SU-DHL-6 (cell line): Measurements from ENCODE around the gene NHSL2.

Experiments used
- H2AFZ ChIP-seq: fragments of 200-600 bp; sonication (generic); 2 replicates; pipeline ENCODE4 v1.6.1; 2014; ENCODE audit warnings: low read depth, mild to moderate bottlenecking, moderate library complexity, mixed read lengths, antibody characterized with exemption, low read length; ENCODE audit not compliant: severe bottlenecking
- H3F3A ChIP-seq: fragments of 200-600 bp; shearing (Covaris generic); 2 replicates; pipeline ENCODE4 v1.6.0; 2016; ENCODE audit warnings: antibody characterized with exemption, mild to moderate bottlenecking; ENCODE audit not compliant: insufficient read depth
- H3K27ac ChIP-seq: fragments of 200-600 bp; sonication (generic); 2 replicates; pipeline ENCODE4 v1.5.1; 2016; ENCODE audit warnings: low read depth, mild to moderate bottlenecking, low read length, moderate library complexity, mixed read lengths
- H3K27me3 ChIP-seq: fragments of 200-600 bp; sonication (generic), shearing (Covaris generic); 2 replicates; pipeline ENCODE4 v1.6.0; 2014; ENCODE audit warnings: mild to moderate bottlenecking, low read length
- H3K36me3 ChIP-seq: fragments of 200-600 bp; sonication (generic); 2 replicates; pipeline ENCODE4 v1.6.1; 2014; ENCODE audit warnings: mild to moderate bottlenecking, low read length, mixed read lengths
- H3K4me2 ChIP-seq: fragments of 300-600, 200-600 bp; shearing (Covaris generic), sonication (generic); 2 replicates; pipeline ENCODE4 v1.6.0; 2014; ENCODE audit warnings: low read length, low read depth, mild to moderate bottlenecking; ENCODE audit not compliant: poor library complexity, severe bottlenecking
- H3K4me3 ChIP-seq: fragments of 200-600 bp; sonication (generic); 2 replicates; pipeline ENCODE4 v1.5.1; 2014; ENCODE audit warnings: antibody characterized with exemption, low read length, mild to moderate bottlenecking, mixed read lengths; ENCODE audit not compliant: insufficient read depth, poor library complexity, severe bottlenecking
- H3K79me2 ChIP-seq: fragments of 200-600 bp; sonication (generic); 2 replicates; pipeline ENCODE4 v1.6.1; 2014; ENCODE audit warnings: mild to moderate bottlenecking, low read length, moderate library complexity; ENCODE audit not compliant: insufficient read depth
- H3K9ac ChIP-seq: fragments of 200-600 bp; sonication (generic); 2 replicates; pipeline ENCODE4 v1.7.0; 2014; ENCODE audit warnings: mild to moderate bottlenecking, low read length
- H3K9me2 ChIP-seq: fragments of 200-600 bp; sonication (generic); replicated peaks from 2 replicates; pipeline ENCODE4 v1.6.1; 2014; ENCODE audit warnings: low read length; ENCODE audit not compliant: insufficient read depth
- H3K9me3 ChIP-seq: fragments of 200-600 bp; sonication (generic); 2 replicates; pipeline ENCODE4 v1.6.1; 2014; ENCODE audit warnings: low read length, mixed read lengths; ENCODE audit not compliant: insufficient read depth
- H4K20me1 ChIP-seq: fragments of 200-600 bp; sonication (generic); 2 replicates; pipeline ENCODE4 v1.6.1; 2014; ENCODE audit warnings: low read depth, mild to moderate bottlenecking, antibody characterized with exemption, low read length, moderate library complexity, mixed read lengths
- EZH2phosphoT487 ChIP-seq: fragments of 200-600 bp; sonication (generic), shearing (Covaris generic); conservative IDR thresholded peaks from 2 replicates; pipeline ENCODE4 v1.6.1; 2018; ENCODE audit warnings: mild to moderate bottlenecking, antibody characterized with exemption, low read length, moderate library complexity, mixed read lengths
- TF ChIP-seq, protein P1 (sequence below): fragments of 200-600 bp; sonication (generic); IDR thresholded peaks from one replicate; pipeline ENCODE4 v1.5.1; 2017; ENCODE audit warnings: antibody characterized with exemption, mild to moderate bottlenecking, low read length, moderate library complexity; ENCODE audit not compliant: insufficient read depth, poor library complexity, severe bottlenecking

Gene NHSL2

DNA sequence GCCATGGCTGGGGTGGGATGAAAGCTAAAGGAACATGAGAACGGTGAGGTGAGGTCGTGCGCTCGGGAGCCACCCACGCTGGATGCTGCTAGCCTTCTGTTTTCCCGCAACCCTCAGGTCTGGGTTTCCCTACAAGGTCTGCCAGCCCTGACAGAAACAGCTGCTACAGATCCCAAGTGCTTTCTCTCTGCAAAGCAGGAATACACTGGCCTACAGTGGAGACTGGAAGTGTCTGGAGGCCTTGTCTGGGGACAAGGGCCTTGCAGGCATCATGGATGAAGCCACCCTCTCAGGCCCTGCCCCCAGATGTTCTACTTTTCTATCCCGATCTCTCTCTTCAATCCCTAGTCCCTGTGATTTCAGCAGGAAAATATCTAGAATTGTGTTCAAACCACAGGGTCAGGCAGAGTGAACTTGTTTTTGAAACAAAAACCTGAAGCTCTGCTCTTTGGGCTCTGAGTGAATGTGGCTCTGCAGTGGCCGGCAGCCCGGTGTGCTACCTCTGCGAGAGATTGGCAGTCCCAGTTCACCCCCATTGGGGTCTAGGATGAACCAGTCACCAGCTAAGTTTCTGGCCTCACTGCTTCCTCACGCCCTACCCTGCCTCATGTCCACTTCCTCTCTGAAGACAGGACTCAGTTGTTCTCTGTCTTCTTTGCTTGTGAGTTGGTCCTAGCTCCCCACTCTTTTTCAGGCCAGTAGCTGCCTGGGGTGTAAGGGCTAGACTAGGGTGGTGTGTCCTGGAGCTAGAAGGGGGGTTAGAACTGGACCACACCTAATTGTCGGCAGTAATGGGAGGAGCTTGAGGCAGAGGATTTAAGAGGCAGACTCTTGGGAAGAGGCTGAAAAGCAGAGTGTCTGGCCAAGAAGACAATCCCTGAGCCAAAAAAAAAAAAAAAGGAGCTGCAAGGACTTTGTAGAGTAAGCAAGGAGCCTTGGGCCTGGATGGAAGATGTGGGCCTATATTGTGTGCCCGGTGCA lies 131.5 kb downstream of the NHSL2 start:
- H2AFZ ChIP-seq, result no peak overlapping the region
- no peaks in the 10 kb centered on the region for H3K9me3 ChIP-seq
- TF ChIP-seq, protein P1, sequence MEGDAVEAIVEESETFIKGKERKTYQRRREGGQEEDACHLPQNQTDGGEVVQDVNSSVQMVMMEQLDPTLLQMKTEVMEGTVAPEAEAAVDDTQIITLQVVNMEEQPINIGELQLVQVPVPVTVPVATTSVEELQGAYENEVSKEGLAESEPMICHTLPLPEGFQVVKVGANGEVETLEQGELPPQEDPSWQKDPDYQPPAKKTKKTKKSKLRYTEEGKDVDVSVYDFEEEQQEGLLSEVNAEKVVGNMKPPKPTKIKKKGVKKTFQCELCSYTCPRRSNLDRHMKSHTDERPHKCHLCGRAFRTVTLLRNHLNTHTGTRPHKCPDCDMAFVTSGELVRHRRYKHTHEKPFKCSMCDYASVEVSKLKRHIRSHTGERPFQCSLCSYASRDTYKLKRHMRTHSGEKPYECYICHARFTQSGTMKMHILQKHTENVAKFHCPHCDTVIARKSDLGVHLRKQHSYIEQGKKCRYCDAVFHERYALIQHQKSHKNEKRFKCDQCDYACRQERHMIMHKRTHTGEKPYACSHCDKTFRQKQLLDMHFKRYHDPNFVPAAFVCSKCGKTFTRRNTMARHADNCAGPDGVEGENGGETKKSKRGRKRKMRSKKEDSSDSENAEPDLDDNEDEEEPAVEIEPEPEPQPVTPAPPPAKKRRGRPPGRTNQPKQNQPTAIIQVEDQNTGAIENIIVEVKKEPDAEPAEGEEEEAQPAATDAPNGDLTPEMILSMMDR, result no peak
- no peak for TF ChIP-seq EZH2phosphoT487
- no peak overlapping the region for H3K9ac ChIP-seq
- no peaks in the 10 kb centered on the region for H3K36me3 ChIP-seq
- no peaks in the 10 kb centered on the region for H3K9me2 ChIP-seq
- no peaks in the 10 kb centered on the region for H3K27me3 ChIP-seq
- H3K4me3 ChIP-seq, result no peak overlapping the region
- no peaks in the 10 kb centered on the region for H3F3A ChIP-seq
- no peak overlapping the region for H3K4me2 ChIP-seq
- no peak overlapping the region for H3K27ac ChIP-seq
- H3K79me2 ChIP-seq, result no peaks in the 10 kb centered on the region
- H4K20me1 ChIP-seq, result no peaks in the 10 kb centered on the region

GRCh38 chrX:72042852-72043248 lies 132.2 kb downstream of the NHSL2 start:
- Histone ChIP-seq H3K9me2 (no peaks in the 10 kb centered on the region), H3K27me3 (no peaks in the 10 kb centered on the region), H4K20me1 (no peaks in the 10 kb centered on the region), H3K27ac (no peak overlapping the region), H3F3A (no peaks in the 10 kb centered on the region), H2AFZ (no peak overlapping the region), H3K4me2 (no peak overlapping the region), H3K4me3 (no peak overlapping the region), H3K79me2 (no peaks in the 10 kb centered on the region), H3K9ac (no peak overlapping the region), H3K36me3 (no peaks in the 10 kb centered on the region), H3K9me3 (no peaks in the 10 kb centered on the region)
- no peak for TF ChIP-seq EZH2phosphoT487
- TF ChIP-seq, protein P1, result no peak

GRCh38 chrX:72043636-72044035 lies 133.0 kb downstream of the NHSL2 start:
- TF ChIP-seq EZH2phosphoT487, result no peak
- TF ChIP-seq, protein P1, result no peak
- H3K9me3 ChIP-seq, result no peaks in the 10 kb centered on the region
- no peaks in the 10 kb centered on the region for H3F3A ChIP-seq
- no peaks in the 10 kb centered on the region for H3K9me2 ChIP-seq
- no peak overlapping the region for H3K4me3 ChIP-seq
- no peak overlapping the region for H2AFZ ChIP-seq
- no peak overlapping the region for H3K27ac ChIP-seq
- no peaks in the 10 kb centered on the region for H3K27me3 ChIP-seq
- no peaks in the 10 kb centered on the region for H3K36me3 ChIP-seq
- no peak overlapping the region for H3K4me2 ChIP-seq
- H4K20me1 ChIP-seq, result no peaks in the 10 kb centered on the region
- no peak overlapping the region for H3K9ac ChIP-seq
- no peaks in the 10 kb centered on the region for H3K79me2 ChIP-seq
